ENCODE measurements around the gene ZC3H4. TPM values are rescaled to one million over a fixed set of nuclear protein-coding genes. Genes with fewer than 3 reads are reported as not detected.

ZC3H4 gene
- total and polyA plus RNA-seq, 2 donors (not counting 3 experiments of a cell fraction or from before 2014, with no cell fraction given), result 6.2 to 63.9 TPM

GRCh38 chr19:47120470-47121067 lies 7.0 kb upstream of the ZC3H4 start:
- H3K9ac ChIP-seq (replicated peaks; ENCODE audit: extremely low read depth, insufficient read depth, low read length), result no peak overlapping the region
- H3K79me2 ChIP-seq (ENCODE audit: control insufficient read depth, insufficient read depth, low read length), result no peaks in the 10 kb centered on the region
- no peaks in the 10 kb centered on the region for H3K9me1 ChIP-seq (replicated peaks; ENCODE audit: control insufficient read depth, extremely low read depth, insufficient read depth, low read length)
- H3K4me1 ChIP-seq (ENCODE audit: control insufficient read depth, extremely low read depth, insufficient read depth, low read length), result no peaks in the 10 kb centered on the region
- no TSS peak for BruUV-seq (replicated peaks)
- no peak overlapping the region for H2AFZ ChIP-seq (ENCODE audit: low read depth, low read length)
- DNase-seq (ENCODE audit: low read depth, low spot score), result no peak
- ChIA-PET CTCF (interaction anchor here (2.5 kb wide), 1 partner anchor 41 kb away, joined by 11 read pairs; no protein-coding TSS in a partner anchor), POLR2A (no interaction called here)
- FAIRE-seq, result peak; percentile 65
- H3K4me2 ChIP-seq (ENCODE audit: insufficient read depth, low read length), result no peak overlapping the region
- intact Hi-C loops (cut with micrococcal nuclease), result no loop called here
- H3K36me3 ChIP-seq (ENCODE audit: control insufficient read depth in 2 of 2, extremely low read depth in 1 of 2, insufficient read depth in 2 of 2, low read length in 2 of 2), result no peaks in the 10 kb centered on the region
- no peak overlapping the region for H3K27ac ChIP-seq (ENCODE audit: insufficient read depth, low read depth, low read length)
- no peaks in the 10 kb centered on the region for H3K27me3 ChIP-seq (ENCODE audit: control insufficient read depth in 2 of 2, insufficient read depth in 2 of 2, low read length in 2 of 2)
- TF ChIP-seq EZH2 (IDR thresholded peaks at IDR 0.05; ENCODE audit: borderline replicate concordance, low read depth, low read length, severe bottlenecking) (no peak), CTCF (IDR thresholded peaks at IDR 0.05; ENCODE audit: extremely low read depth in 1 of 2, insufficient read depth in 1 of 2, low read depth in 1 of 2, low read length in 2 of 2) (no peak), POLR2AphosphoS5 (IDR thresholded peaks at IDR 0.05; ENCODE audit: insufficient read depth, low read depth, low read length) (no peak), FOS (IDR thresholded peaks at IDR 0.05; ENCODE audit: borderline replicate concordance, insufficient read depth, low read length) (no peak), POLR2A (IDR thresholded peaks at IDR 0.05; ENCODE audit: low read depth, low read length) (no peak), GATA2 (IDR thresholded peaks at IDR 0.05; ENCODE audit: insufficient read depth, insufficient read length, low read depth, low read length) (no peak), MYC (IDR thresholded peaks at IDR 0.05; ENCODE audit: low read depth, low read length) (no peak), JUN (IDR thresholded peaks at IDR 0.05; ENCODE audit: borderline replicate concordance, insufficient read depth, insufficient read length, low read depth) (no peak)
- TF ChIP-seq, protein P1, sequence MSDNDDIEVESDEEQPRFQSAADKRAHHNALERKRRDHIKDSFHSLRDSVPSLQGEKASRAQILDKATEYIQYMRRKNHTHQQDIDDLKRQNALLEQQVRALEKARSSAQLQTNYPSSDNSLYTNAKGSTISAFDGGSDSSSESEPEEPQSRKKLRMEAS (IDR thresholded peaks at IDR 0.05; ENCODE audit: insufficient read depth, insufficient read length), result no peak
- dilution Hi-C loops (cut with MboI; ENCODE audit: extremely low pct_ligation_motif_present, low sequenced_read_pairs), result no loop called here
- H3K9me3 ChIP-seq (replicated peaks; ENCODE audit: control insufficient read depth, insufficient read depth, low read length), result no peaks in the 10 kb centered on the region
- H4K20me1 ChIP-seq (replicated peaks; ENCODE audit: control insufficient read depth, extremely low read depth, insufficient read depth, low read length), result no peaks in the 10 kb centered on the region
- H3K4me3 ChIP-seq (replicated peaks in 1 of 3; ENCODE audit: insufficient read depth in 1 of 3, low read depth in 1 of 3, low read length in 3 of 3), result no peak overlapping the region
